Measurements from ENCODE around the gene SENP1. TPM values are rescaled to one million over a fixed set of nuclear protein-coding genes. Genes with fewer than 3 reads are reported as not detected.

The SENP1 gene
- total RNA-seq, 1 donor from 2014 or later = 44.0 TPM

DNA sequence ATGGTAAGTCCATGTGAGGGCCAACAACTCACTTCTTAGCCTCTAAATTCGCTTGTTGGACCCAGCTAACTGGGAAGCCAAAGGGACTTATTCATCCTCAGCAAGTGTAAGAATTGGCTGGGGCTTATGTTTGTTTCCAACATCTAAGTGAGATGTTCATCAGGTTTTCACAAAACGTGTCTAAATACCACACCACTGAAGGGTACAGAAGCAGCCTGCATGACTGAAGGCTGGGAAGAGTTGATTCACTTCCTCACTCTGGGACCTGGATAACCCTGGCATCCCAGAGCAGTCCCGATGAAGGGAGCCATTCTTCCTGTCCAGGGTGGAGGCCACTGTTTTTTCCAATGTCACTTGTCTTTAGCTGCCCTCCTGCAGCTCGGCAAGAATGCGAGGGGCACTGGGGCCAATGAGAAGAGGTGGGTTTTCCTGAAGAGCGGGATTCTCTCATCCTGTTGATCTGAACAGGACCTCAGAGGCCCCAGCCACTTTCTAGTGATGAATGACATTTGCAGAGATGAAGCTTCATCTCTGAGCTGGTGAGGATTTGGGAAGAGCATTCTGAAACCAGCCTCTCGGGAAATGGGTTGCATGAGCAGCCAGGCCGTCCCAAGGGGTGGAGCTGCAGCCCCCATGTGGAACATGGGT is 89.4 kb downstream of the SENP1 start:
- Mint-ChIP-seq H3K36me3 (ENCODE audit: low read depth) (no peaks in the 10 kb centered on the region), H3K4me1 (peaks cover 27% of the 10 kb centered on the region), H3K27me3 (ENCODE audit: low read depth) (peaks cover 43% of the 10 kb centered on the region), H3K4me3 (peak overlapping the region; percentile 4), H3K9me3 (no peaks in the 10 kb centered on the region), H3K27ac (ENCODE audit: unreplicated experiment) (peak overlapping the region; percentile 93)
- no peak for DNase-seq (ENCODE audit: low read depth, low spot score)
- TF ChIP-seq, protein P1, sequence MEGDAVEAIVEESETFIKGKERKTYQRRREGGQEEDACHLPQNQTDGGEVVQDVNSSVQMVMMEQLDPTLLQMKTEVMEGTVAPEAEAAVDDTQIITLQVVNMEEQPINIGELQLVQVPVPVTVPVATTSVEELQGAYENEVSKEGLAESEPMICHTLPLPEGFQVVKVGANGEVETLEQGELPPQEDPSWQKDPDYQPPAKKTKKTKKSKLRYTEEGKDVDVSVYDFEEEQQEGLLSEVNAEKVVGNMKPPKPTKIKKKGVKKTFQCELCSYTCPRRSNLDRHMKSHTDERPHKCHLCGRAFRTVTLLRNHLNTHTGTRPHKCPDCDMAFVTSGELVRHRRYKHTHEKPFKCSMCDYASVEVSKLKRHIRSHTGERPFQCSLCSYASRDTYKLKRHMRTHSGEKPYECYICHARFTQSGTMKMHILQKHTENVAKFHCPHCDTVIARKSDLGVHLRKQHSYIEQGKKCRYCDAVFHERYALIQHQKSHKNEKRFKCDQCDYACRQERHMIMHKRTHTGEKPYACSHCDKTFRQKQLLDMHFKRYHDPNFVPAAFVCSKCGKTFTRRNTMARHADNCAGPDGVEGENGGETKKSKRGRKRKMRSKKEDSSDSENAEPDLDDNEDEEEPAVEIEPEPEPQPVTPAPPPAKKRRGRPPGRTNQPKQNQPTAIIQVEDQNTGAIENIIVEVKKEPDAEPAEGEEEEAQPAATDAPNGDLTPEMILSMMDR (conservative IDR thresholded peaks at IDR 0.05) = no peak

DNA sequence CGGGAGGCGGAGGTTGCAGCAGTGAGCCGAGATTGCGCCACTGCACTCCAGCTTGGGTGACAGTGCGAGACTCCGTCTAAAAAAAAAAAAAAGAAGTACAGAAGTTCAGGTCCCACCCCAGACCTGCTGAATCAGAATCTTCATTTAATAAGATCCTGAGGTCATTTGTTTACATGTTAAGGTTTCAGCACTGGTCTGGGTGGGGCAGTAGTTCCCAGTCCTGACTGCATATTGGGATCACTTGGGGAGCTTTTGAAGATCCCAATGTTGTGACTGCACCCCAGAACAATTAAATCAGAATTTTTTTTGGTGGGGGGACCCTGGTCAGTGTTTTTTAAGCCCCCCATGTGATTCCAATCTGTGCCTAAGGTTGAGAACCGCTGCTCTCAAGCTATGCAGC is 89.9 kb downstream of the SENP1 start:
- peaks cover 47% of the 10 kb centered on the region for H3K27me3 Mint-ChIP-seq (ENCODE audit: low read depth)
- no peaks in the 10 kb centered on the region for H3K36me3 Mint-ChIP-seq (ENCODE audit: low read depth)
- peaks cover 28% of the 10 kb centered on the region for H3K4me1 Mint-ChIP-seq
- DNase-seq (ENCODE audit: low read depth, low spot score) = no peak
- TF ChIP-seq, protein P1 (conservative IDR thresholded peaks at IDR 0.05) = no peak
- no peak overlapping the region for H3K4me3 Mint-ChIP-seq
- no peaks in the 10 kb centered on the region for H3K9me3 Mint-ChIP-seq
- no peak overlapping the region for H3K27ac Mint-ChIP-seq (ENCODE audit: unreplicated experiment)

DNA sequence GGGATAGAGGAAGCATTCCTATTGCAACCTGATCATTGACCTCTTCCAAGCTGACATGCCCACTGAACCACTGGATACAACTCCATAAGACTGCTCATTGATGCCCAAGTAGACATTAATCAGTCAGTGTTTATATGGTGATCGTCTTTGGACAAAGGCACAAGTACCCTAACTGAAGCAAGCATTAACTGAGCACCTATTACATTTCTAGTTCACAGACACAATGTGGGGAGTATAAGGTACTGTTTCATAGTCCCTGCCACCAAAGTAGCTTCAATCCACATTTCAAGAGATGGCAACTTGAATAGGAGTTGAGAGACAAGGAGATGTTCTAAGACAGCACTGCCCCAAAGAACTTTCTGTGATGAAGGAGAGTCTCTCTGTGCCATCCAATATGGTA is 90.8 kb downstream of the SENP1 start:
- no peak overlapping the region for H3K4me3 Mint-ChIP-seq
- no peak overlapping the region for H3K27ac Mint-ChIP-seq (ENCODE audit: unreplicated experiment)
- peaks cover 30% of the 10 kb centered on the region for H3K4me1 Mint-ChIP-seq
- no peaks in the 10 kb centered on the region for H3K9me3 Mint-ChIP-seq
- no peak for DNase-seq (ENCODE audit: low read depth, low spot score)
- H3K36me3 Mint-ChIP-seq (ENCODE audit: low read depth) = no peaks in the 10 kb centered on the region
- TF ChIP-seq, protein P1 (conservative IDR thresholded peaks at IDR 0.05) = no peak
- H3K27me3 Mint-ChIP-seq (ENCODE audit: low read depth) = peaks cover 51% of the 10 kb centered on the region

DNA sequence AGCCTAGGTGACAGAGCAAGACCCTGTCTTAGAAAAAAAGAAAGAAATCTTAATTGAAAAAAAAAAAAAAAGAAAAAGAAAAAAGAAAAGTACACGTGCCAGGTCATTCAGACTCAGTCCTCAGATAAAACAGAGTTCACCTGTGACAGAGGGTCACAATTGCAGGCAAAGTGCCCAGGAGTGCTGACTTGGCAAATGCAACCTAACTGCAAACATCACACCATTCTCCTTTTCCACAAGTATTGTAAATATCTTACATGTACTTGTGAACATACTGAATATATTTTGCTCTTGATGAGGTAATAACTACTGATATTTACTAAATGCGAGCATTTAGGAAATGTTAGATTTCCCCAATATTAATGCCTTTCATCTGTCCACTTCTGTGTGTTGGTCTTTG is 92.6 kb downstream of the SENP1 start:
- peaks cover 58% of the 10 kb centered on the region for H3K27me3 Mint-ChIP-seq (ENCODE audit: low read depth)
- no peaks in the 10 kb centered on the region for H3K9me3 Mint-ChIP-seq
- H3K4me1 Mint-ChIP-seq = peaks cover 26% of the 10 kb centered on the region
- H3K36me3 Mint-ChIP-seq (ENCODE audit: low read depth) = no peaks in the 10 kb centered on the region
- no peak overlapping the region for H3K4me3 Mint-ChIP-seq
- DNase-seq (ENCODE audit: low read depth, low spot score) = no peak
- TF ChIP-seq, protein P1 (conservative IDR thresholded peaks at IDR 0.05) = no peak
- no peak overlapping the region for H3K27ac Mint-ChIP-seq (ENCODE audit: unreplicated experiment)

DNA sequence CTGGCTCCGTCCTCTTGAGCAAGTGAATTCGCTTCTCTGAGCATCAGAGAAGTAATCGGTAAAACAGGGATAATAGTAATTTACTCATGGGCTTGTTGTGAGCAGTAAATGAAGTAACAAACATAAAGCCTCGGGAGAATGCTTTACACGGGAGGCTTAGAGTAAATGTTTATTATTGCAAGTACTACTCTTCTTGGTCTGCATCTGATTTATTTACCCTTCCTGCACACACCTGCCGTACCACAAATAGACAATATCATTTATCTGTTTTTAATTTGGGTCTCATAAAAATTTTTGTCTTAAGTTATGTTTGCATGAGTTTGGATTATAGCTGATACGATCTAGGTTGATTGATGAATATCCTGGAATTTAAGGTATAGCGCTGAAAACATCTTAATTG is 93.8 kb downstream of the SENP1 start:
- no peaks in the 10 kb centered on the region for H3K9me3 Mint-ChIP-seq
- H3K27ac Mint-ChIP-seq (ENCODE audit: unreplicated experiment) = no peak overlapping the region
- peaks cover 57% of the 10 kb centered on the region for H3K27me3 Mint-ChIP-seq (ENCODE audit: low read depth)
- peaks cover 24% of the 10 kb centered on the region for H3K4me1 Mint-ChIP-seq
- H3K36me3 Mint-ChIP-seq (ENCODE audit: low read depth) = no peaks in the 10 kb centered on the region
- TF ChIP-seq, protein P1 (conservative IDR thresholded peaks at IDR 0.05) = no peak
- no peak for DNase-seq (ENCODE audit: low read depth, low spot score)
- H3K4me3 Mint-ChIP-seq = no peak overlapping the region

Measured in neural crest cell (in vitro differentiated cells).